ENCODE results near the gene NR2C2.

NR2C2 gene

GRCh38 chr3:15014606-15015328 lies 67.4 kb downstream of the NR2C2 start:
- no peak for TF ChIP-seq MYC (IDR thresholded peaks at IDR 0.05; ENCODE audit: low read depth, low read length)
- no peak for TF ChIP-seq POLR2A (IDR thresholded peaks at IDR 0.05; ENCODE audit: extremely low read depth, insufficient read length)
- TF ChIP-seq, protein P1, sequence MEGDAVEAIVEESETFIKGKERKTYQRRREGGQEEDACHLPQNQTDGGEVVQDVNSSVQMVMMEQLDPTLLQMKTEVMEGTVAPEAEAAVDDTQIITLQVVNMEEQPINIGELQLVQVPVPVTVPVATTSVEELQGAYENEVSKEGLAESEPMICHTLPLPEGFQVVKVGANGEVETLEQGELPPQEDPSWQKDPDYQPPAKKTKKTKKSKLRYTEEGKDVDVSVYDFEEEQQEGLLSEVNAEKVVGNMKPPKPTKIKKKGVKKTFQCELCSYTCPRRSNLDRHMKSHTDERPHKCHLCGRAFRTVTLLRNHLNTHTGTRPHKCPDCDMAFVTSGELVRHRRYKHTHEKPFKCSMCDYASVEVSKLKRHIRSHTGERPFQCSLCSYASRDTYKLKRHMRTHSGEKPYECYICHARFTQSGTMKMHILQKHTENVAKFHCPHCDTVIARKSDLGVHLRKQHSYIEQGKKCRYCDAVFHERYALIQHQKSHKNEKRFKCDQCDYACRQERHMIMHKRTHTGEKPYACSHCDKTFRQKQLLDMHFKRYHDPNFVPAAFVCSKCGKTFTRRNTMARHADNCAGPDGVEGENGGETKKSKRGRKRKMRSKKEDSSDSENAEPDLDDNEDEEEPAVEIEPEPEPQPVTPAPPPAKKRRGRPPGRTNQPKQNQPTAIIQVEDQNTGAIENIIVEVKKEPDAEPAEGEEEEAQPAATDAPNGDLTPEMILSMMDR (IDR thresholded peaks at IDR 0.05; ENCODE audit: low read depth, low read length) = no peak
- TF ChIP-seq, protein P2, sequence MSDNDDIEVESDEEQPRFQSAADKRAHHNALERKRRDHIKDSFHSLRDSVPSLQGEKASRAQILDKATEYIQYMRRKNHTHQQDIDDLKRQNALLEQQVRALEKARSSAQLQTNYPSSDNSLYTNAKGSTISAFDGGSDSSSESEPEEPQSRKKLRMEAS (IDR thresholded peaks at IDR 0.05; ENCODE audit: low read depth, low read length) = no peak
- no peak overlapping the region for H3K4me3 ChIP-seq (ENCODE audit: low read depth, low read length)
- no peak for DNase-seq (ENCODE audit: low read depth)

GRCh38 chr3:15015456-15015855 lies 68.1 kb downstream of the NR2C2 start:
- H3K4me3 ChIP-seq (ENCODE audit: low read depth, low read length) = no peak overlapping the region
- TF ChIP-seq, protein P1 (IDR thresholded peaks at IDR 0.05; ENCODE audit: low read depth, low read length) = no peak
- TF ChIP-seq POLR2A (IDR thresholded peaks at IDR 0.05; ENCODE audit: extremely low read depth, insufficient read length) (no peak), MYC (IDR thresholded peaks at IDR 0.05; ENCODE audit: low read depth, low read length) (no peak)
- TF ChIP-seq, protein P2 (IDR thresholded peaks at IDR 0.05; ENCODE audit: low read depth, low read length) = no peak
- no peak for DNase-seq (ENCODE audit: low read depth)

DNA sequence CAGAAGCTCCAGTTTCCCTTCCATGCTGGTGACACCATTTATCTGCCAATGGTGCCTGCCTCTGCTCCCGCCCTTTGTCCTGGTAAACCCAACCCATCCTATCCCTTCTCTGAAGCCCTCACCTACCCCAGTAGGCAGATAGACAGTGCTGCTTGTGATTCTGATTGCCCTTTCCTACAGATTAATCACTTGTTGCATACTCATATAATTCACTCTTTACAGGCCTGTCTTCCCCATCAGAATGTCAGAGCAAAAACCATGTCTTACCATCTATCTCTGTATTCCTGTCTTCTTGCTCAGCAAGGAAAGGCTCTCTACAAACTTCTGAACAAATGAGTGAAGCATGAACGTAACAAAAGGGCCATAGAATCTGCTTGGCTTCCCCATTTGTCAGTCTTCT lies 69.8 kb downstream of the NR2C2 start:
- TF ChIP-seq POLR2A (IDR thresholded peaks at IDR 0.05; ENCODE audit: extremely low read depth, insufficient read length) (no peak), MYC (IDR thresholded peaks at IDR 0.05; ENCODE audit: low read depth, low read length) (no peak)
- TF ChIP-seq, protein P2 (IDR thresholded peaks at IDR 0.05; ENCODE audit: low read depth, low read length) = no peak
- TF ChIP-seq, protein P1 (IDR thresholded peaks at IDR 0.05; ENCODE audit: low read depth, low read length) = no peak
- no peak overlapping the region for H3K4me3 ChIP-seq (ENCODE audit: low read depth, low read length)
- DNase-seq (ENCODE audit: low read depth) = no peak

DNA sequence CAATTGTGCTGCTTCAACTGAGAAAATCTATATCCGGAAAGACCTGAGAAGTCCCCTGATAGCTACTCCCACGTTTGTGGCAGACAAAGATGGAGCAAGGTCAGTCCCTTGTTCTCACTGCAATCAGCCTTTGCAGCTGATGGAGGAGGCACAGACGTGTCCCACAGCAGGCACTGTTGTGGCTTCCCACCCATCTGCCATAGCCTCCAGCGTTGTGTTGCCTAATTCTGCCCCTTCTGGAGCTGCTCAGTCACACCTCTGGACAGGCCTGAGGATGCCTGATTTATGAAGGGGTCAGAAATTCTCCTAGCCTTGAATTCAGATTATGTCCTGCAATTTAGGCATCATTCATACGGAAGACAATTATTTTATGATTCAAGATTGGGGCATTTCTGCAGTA lies 75.9 kb downstream of the NR2C2 start:
- TF ChIP-seq, protein P1 (IDR thresholded peaks at IDR 0.05; ENCODE audit: low read depth, low read length) = no peak
- TF ChIP-seq POLR2A (IDR thresholded peaks at IDR 0.05; ENCODE audit: extremely low read depth, insufficient read length) (no peak), MYC (IDR thresholded peaks at IDR 0.05; ENCODE audit: low read depth, low read length) (no peak)
- TF ChIP-seq, protein P2 (IDR thresholded peaks at IDR 0.05; ENCODE audit: low read depth, low read length) = no peak
- DNase-seq (ENCODE audit: low read depth) = no peak
- H3K4me3 ChIP-seq (ENCODE audit: low read depth, low read length) = no peak overlapping the region

- TF ChIP-seq, protein P2 (IDR thresholded peaks at IDR 0.05; ENCODE audit: low read depth, low read length) = no peak
- TF ChIP-seq POLR2A (IDR thresholded peaks at IDR 0.05; ENCODE audit: extremely low read depth, insufficient read length) (no peak), MYC (IDR thresholded peaks at IDR 0.05; ENCODE audit: low read depth, low read length) (no peak)
- TF ChIP-seq, protein P1 (IDR thresholded peaks at IDR 0.05; ENCODE audit: low read depth, low read length) = no peak
- no peak for DNase-seq (ENCODE audit: low read depth)
- H3K4me3 ChIP-seq (ENCODE audit: low read depth, low read length) = no peak overlapping the region
Measured at GRCh38 chr3:15023719-15024118, 76.3 kb downstream of the NR2C2 start.

Data from NB4 (cell line).